H9 (cell line): ENCODE results near the gene RAP1GDS1. TPM values are rescaled to one million over a fixed set of nuclear protein-coding genes. Genes with fewer than 3 reads are reported as not detected.

ENCODE experiments used
- DNase-seq: peaks from one replicate; pipeline ENCODE4 v3.0.0-alpha.2; 2017
- H2AFZ ChIP-seq: one replicate; pipeline ENCODE4 v1.6.1; 2013; ENCODE audit warnings: mild to moderate bottlenecking, low read length, control low read depth, moderate library complexity
- H2AK5ac ChIP-seq: 2 replicates; pipeline ENCODE4 v1.6.1; 2013; ENCODE audit warnings: low read length, control low read depth, mixed read lengths; ENCODE audit not compliant: insufficient read length
- H2BK120ac ChIP-seq: one replicate; pipeline ENCODE4 v1.6.1; 2013; ENCODE audit warnings: low read depth, mild to moderate bottlenecking, low read length, control low read depth, inconsistent platforms; ENCODE audit not compliant: poor library complexity, severe bottlenecking
- H2BK12ac ChIP-seq: 2 replicates; pipeline ENCODE4 v1.6.1; 2013; ENCODE audit warnings: low read length, control low read depth, mixed read lengths, low read depth; ENCODE audit not compliant: insufficient read length
- H2BK15ac ChIP-seq: 2 replicates; pipeline ENCODE4 v1.6.1; 2013; ENCODE audit warnings: low read depth, low read length, control low read depth
- H2BK20ac ChIP-seq: one replicate; pipeline ENCODE4 v1.6.1; 2013; ENCODE audit warnings: low read depth, mild to moderate bottlenecking, low read length, control low read depth, inconsistent platforms; ENCODE audit not compliant: poor library complexity, severe bottlenecking
- H2BK5ac ChIP-seq: 2 replicates; pipeline ENCODE4 v1.6.1; 2013; ENCODE audit warnings: low read length, control low read depth, mixed read lengths; ENCODE audit not compliant: insufficient read length
- H3K14ac ChIP-seq: 2 replicates; pipeline ENCODE4 v1.6.1; 2013; ENCODE audit warnings: low read length, control low read depth; ENCODE audit not compliant: insufficient read depth
- H3K18ac ChIP-seq: 2 replicates; pipeline ENCODE4 v1.6.1; 2013; ENCODE audit warnings: low read depth, mild to moderate bottlenecking, mixed read lengths, low read length, control low read depth; ENCODE audit not compliant: insufficient read length
- H3K23ac ChIP-seq: 2 replicates; pipeline ENCODE4 v1.6.1; 2013; ENCODE audit warnings: low read length, control low read depth, mixed read lengths, low read depth; ENCODE audit not compliant: insufficient read length
- H3K23me2 ChIP-seq: 2 replicates; pipeline ENCODE4 v1.6.1; 2013; ENCODE audit warnings: low read depth, mild to moderate bottlenecking, mixed read lengths, low read length, control low read depth; ENCODE audit not compliant: insufficient read length, poor library complexity, severe bottlenecking
- H3K27ac ChIP-seq: 2 replicates; pipeline ENCODE4 v1.5.1; 2013; ENCODE audit warnings: low read length, control low read depth, mixed read lengths, low read depth; ENCODE audit not compliant: insufficient read length
- H3K27me3 ChIP-seq: 2 replicates; pipeline ENCODE4 v1.6.1; 2013; ENCODE audit warnings: low read length, control low read depth, inconsistent platforms; ENCODE audit not compliant: insufficient read depth
- H3K4ac ChIP-seq: 2 replicates; pipeline ENCODE4 v1.6.1; 2013; ENCODE audit warnings: low read depth, mild to moderate bottlenecking, control low read depth, inconsistent platforms, low read length, moderate library complexity
- H3K4me1 ChIP-seq: 2 replicates; pipeline ENCODE4 v1.6.1; 2013; ENCODE audit warnings: low read length, control low read depth, inconsistent platforms; ENCODE audit not compliant: insufficient read depth
- H3K4me2 ChIP-seq: 2 replicates; pipeline ENCODE4 v1.6.1; 2013; ENCODE audit warnings: low read length, control low read depth, mixed read lengths; ENCODE audit not compliant: insufficient read length, insufficient read depth
- H3K56ac ChIP-seq: 2 replicates; pipeline ENCODE4 v1.6.1; 2013; ENCODE audit warnings: low read depth, mild to moderate bottlenecking, mixed read lengths, low read length, control low read depth; ENCODE audit not compliant: insufficient read length
- H3K79me1 ChIP-seq: 2 replicates; pipeline ENCODE4 v1.6.1; 2013; ENCODE audit warnings: low read depth, mild to moderate bottlenecking, moderate library complexity, low read length, control low read depth, inconsistent platforms; ENCODE audit not compliant: insufficient read depth, poor library complexity, severe bottlenecking
- H3K79me2 ChIP-seq: 2 replicates; pipeline ENCODE4 v1.6.1; 2013; ENCODE audit warnings: low read length, control low read depth, inconsistent platforms; ENCODE audit not compliant: insufficient read depth
- H3K9ac ChIP-seq: 2 replicates; pipeline ENCODE4 v1.6.1; 2013; ENCODE audit warnings: low read length, control low read depth, mixed read lengths; ENCODE audit not compliant: insufficient read length; ENCODE audit errors: extremely low read depth
- H3K9me3 ChIP-seq: one replicate; pipeline ENCODE4 v1.6.1; 2013; ENCODE audit warnings: low read depth, low read length, inconsistent platforms; ENCODE audit not compliant: control insufficient read depth
- H3T11ph ChIP-seq: one replicate; pipeline ENCODE4 v1.6.1; 2013; ENCODE audit warnings: mild to moderate bottlenecking, low read length, control low read depth, inconsistent platforms
- H4K20me1 ChIP-seq: one replicate; pipeline ENCODE4 v1.6.1; 2013; ENCODE audit not compliant: control insufficient read depth, insufficient read length, insufficient read depth
- H4K5ac ChIP-seq: 2 replicates; pipeline ENCODE4 v1.6.1; 2013; ENCODE audit warnings: low read depth, mild to moderate bottlenecking, mixed read lengths, low read length, control low read depth; ENCODE audit not compliant: insufficient read length
- H4K8ac ChIP-seq: replicated peaks from 2 replicates; pipeline ENCODE4 v1.6.1; 2013; ENCODE audit warnings: low read length, control low read depth, mixed read lengths, low read depth; ENCODE audit not compliant: insufficient read length
- H4K91ac ChIP-seq: 2 replicates; pipeline ENCODE4 v1.6.1; 2013; ENCODE audit warnings: low read depth, mild to moderate bottlenecking, moderate library complexity, mixed read lengths, low read length, control low read depth; ENCODE audit not compliant: insufficient read length
- H3K27ac Mint-ChIP-seq, 3 experiments: 2 replicates in 2 of 3; 3 replicates in 1 of 3; pipeline ENCODE4 v1.8.0; 2020 to 2021; ENCODE audit warnings: mixed read lengths in 3 of 3, mild to moderate bottlenecking in 1 of 3, moderate library complexity in 1 of 3
- H3K27me3 Mint-ChIP-seq: 2 replicates; pipeline ENCODE4 v1.8.0; 2021; ENCODE audit warnings: low read depth, mild to moderate bottlenecking, moderate library complexity, mixed read lengths
- H3K36me3 Mint-ChIP-seq, 3 experiments: 2 replicates in 2 of 3; 3 replicates in 1 of 3; pipeline ENCODE4 v1.8.0; 2020 to 2021; ENCODE audit warnings: low read depth in 3 of 3, mixed read lengths in 3 of 3; ENCODE audit not compliant: insufficient read depth in 1 of 3
- H3K4me1 Mint-ChIP-seq, 2 experiments: 2 replicates each; pipeline ENCODE4 v1.8.0; 2020; ENCODE audit warnings: mixed read lengths in 2 of 2
- H3K4me3 Mint-ChIP-seq, 2 experiments: 2 replicates in 1 of 2; 3 replicates in 1 of 2; pipeline ENCODE4 v1.8.0; 2020 to 2021; ENCODE audit warnings: mild to moderate bottlenecking in 2 of 2, mixed read lengths in 2 of 2, moderate library complexity in 1 of 2
- H3K9me3 Mint-ChIP-seq, 2 experiments: 2 replicates in 1 of 2; 3 replicates in 1 of 2; pipeline ENCODE4 v1.8.0; 2020; ENCODE audit warnings: mild to moderate bottlenecking in 2 of 2, mixed read lengths in 2 of 2, moderate library complexity in 1 of 2
- CTCF ChIP-seq: fragments of 200-600 bp; sonication (generic); conservative IDR thresholded peaks from 3 replicates; pipeline ENCODE4 v1.8.0; 2021; ENCODE audit warnings: antibody characterized with exemption, mild to moderate bottlenecking
- WGBS: extraction: QIAGEN DNeasy Blood & Tissue Kit; methylation state at CpG from one replicate; pipeline ENCODE4 v1.1.7; 2013; ENCODE audit warnings: missing lambda C conversion rate, low lambda C conversion rate, mixed read lengths; ENCODE audit not compliant: insufficient read length; ENCODE audit errors: extremely low coverage; 5-methylcytosine and 5-hydroxymethylcytosine counted together
- total RNA-seq: library from RNA; stranded (reverse); gene quantifications from 2 replicates; pipeline ENCODE4 v1.2.1, GENCODE V29; 2021

RAP1GDS1 gene
- total RNA-seq, 1 experiment from 2014 or later = 25.2 TPM

GRCh38 chr4:98242063-98242462 is 19.1 kb upstream of the RAP1GDS1 start:
- WGBS = no CpG with 5 or more reads among the region's 1 CpG
- H2BK12ac ChIP-seq = no peak overlapping the region

More at GRCh38 chr4:98242063-98242462, 19.1 kb upstream of the RAP1GDS1 start:
- H3K27me3 Mint-ChIP-seq = no peaks in the 10 kb centered on the region; the same call in 1 of the 2 replicates
- no peak overlapping the region for H2BK5ac ChIP-seq
- no peak overlapping the region for H3K4me3 Mint-ChIP-seq
- H4K5ac ChIP-seq = no peak overlapping the region
- no peak for TF ChIP-seq CTCF
- H3K4me2 ChIP-seq = no peak overlapping the region
- H2AFZ ChIP-seq = no peak overlapping the region
- H3K14ac ChIP-seq = no peak overlapping the region
- no peak overlapping the region for H3T11ph ChIP-seq
- no peaks in the 10 kb centered on the region for H3K79me2 ChIP-seq
- H3K4ac ChIP-seq = no peak overlapping the region
- no peak for DNase-seq
- H4K8ac ChIP-seq = no peak overlapping the region
- H3K27me3 ChIP-seq = no peaks in the 10 kb centered on the region
- H4K20me1 ChIP-seq = no peaks in the 10 kb centered on the region
- no peaks in the 10 kb centered on the region for H3K4me1 ChIP-seq
- H3K9ac ChIP-seq = no peak overlapping the region
- H3K27ac ChIP-seq = no peak overlapping the region
- no peak overlapping the region for H2BK20ac ChIP-seq
- no peak overlapping the region for H3K23ac ChIP-seq
- H3K27ac Mint-ChIP-seq = no peak overlapping the region
- H3K9me3 ChIP-seq = no peaks in the 10 kb centered on the region
- H3K18ac ChIP-seq = no peak overlapping the region
- no peak overlapping the region for H4K91ac ChIP-seq
- H3K36me3 Mint-ChIP-seq = no peaks in the 10 kb centered on the region
- no peaks in the 10 kb centered on the region for H3K79me1 ChIP-seq
- no peaks in the 10 kb centered on the region for H3K9me3 Mint-ChIP-seq
- H2BK120ac ChIP-seq = no peak overlapping the region
- H3K4me1 Mint-ChIP-seq = peaks cover 15 to 19% of the 10 kb centered on the region in 2 experiments
- H3K23me2 ChIP-seq = no peaks in the 10 kb centered on the region
- no peak overlapping the region for H2BK15ac ChIP-seq
- no peak overlapping the region for H3K56ac ChIP-seq
- H2AK5ac ChIP-seq = no peak overlapping the region
